GM10266 (cell line): Measurements from ENCODE around the gene AFF3.

Experiments
- DNase-seq: peaks from one replicate; pipeline ENCODE4 v3.0.0; 2012; ENCODE audit errors: extremely low spot score
- CTCF ChIP-seq: IDR thresholded peaks from 2 replicates; pipeline ENCODE4 v1.5.1; 2012; ENCODE audit warnings: mild to moderate bottlenecking, low read depth; ENCODE audit not compliant: control insufficient read depth, insufficient read depth; ENCODE audit errors: missing control alignments

The AFF3 gene

GRCh38 chr2:99571954-99572353, 570.4 kb downstream of the AFF3 start:
- no peak for TF ChIP-seq CTCF
- no peak for DNase-seq

GRCh38 chr2:99571533-99571932, 570.9 kb downstream of the AFF3 start:
- TF ChIP-seq CTCF: no peak
- no peak for DNase-seq

- DNase-seq: no peak
- TF ChIP-seq CTCF: no peak
These were observed 571.4 kb downstream of the AFF3 start for GRCh38 chr2:99571021-99571420.

- no peak for DNase-seq
- TF ChIP-seq CTCF: no peak
These were observed 573.0 kb downstream of the AFF3 start for GRCh38 chr2:99569386-99569785.

GRCh38 chr2:99565227-99565626, 577.2 kb downstream of the AFF3 start:
- DNase-seq: no peak
- no peak for TF ChIP-seq CTCF

GRCh38 chr2:99562516-99562915, 579.9 kb downstream of the AFF3 start:
- no peak for TF ChIP-seq CTCF
- no peak for DNase-seq

- no peak for DNase-seq
- no peak for TF ChIP-seq CTCF
These were observed 580.6 kb downstream of the AFF3 start for GRCh38 chr2:99561804-99562203.
